Measurements from ENCODE around the gene SAFB2.

- TF ChIP-seq CTCF (conservative IDR thresholded peaks at IDR 0.05) (no peak), ZFX (IDR thresholded peaks at IDR 0.05) (no peak)
Observed at GRCh38 chr19:5632241-5632612, 9.7 kb upstream of the SAFB2 start.

Data from C4-2B (cell line).